HG03066 (cell line): ENCODE measurements around the gene EXOC3L1.
A peak's percentile ranks its signal among the peaks of the same experiment; 100 is the strongest.

Source experiments
- ATAC-seq: cut with Tn5 transposase; IDR thresholded peaks from one replicate; pipeline ENCODE4 v1.9.1; 2021; ENCODE audit warnings: low read depth; ENCODE audit not compliant: unreplicated experiment

EXOC3L1 gene

DNA sequence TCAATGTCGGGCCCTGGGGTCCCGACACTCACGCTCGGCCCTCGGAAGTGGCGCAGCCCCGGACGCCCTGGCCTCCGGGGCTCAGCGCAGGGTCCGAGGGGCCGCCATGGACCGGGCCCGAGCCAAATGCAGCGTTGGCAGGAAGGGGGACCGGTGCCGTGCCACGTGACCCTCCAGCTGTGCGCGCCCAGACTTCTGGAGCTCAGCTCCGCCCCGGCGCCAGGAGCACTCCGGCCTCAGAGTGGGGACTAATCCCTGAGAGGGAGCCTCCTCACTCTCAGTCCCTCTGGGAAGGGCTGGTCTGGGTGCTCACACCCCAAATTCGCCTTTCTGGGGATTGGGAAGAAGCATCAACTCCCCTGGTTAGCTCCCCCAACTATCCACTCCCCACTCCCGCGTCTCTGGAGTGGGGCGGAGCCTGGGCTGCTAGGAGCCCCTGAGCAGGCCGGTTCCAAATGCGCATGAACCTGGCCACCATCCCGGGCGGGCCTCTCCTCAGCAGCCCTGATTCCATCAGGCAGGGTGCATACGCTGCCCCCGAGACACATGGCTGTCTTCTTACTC, 39.0 kb downstream of the EXOC3L1 start, which contains the start of gene B3GNT9:
B3GNT9 (minus strand) TSS at position 166 of the 564 bp plus-strand sequence. CDS start 513 bp downstream, outside the sequence.
- peak; percentile 60 for ATAC-seq

DNA sequence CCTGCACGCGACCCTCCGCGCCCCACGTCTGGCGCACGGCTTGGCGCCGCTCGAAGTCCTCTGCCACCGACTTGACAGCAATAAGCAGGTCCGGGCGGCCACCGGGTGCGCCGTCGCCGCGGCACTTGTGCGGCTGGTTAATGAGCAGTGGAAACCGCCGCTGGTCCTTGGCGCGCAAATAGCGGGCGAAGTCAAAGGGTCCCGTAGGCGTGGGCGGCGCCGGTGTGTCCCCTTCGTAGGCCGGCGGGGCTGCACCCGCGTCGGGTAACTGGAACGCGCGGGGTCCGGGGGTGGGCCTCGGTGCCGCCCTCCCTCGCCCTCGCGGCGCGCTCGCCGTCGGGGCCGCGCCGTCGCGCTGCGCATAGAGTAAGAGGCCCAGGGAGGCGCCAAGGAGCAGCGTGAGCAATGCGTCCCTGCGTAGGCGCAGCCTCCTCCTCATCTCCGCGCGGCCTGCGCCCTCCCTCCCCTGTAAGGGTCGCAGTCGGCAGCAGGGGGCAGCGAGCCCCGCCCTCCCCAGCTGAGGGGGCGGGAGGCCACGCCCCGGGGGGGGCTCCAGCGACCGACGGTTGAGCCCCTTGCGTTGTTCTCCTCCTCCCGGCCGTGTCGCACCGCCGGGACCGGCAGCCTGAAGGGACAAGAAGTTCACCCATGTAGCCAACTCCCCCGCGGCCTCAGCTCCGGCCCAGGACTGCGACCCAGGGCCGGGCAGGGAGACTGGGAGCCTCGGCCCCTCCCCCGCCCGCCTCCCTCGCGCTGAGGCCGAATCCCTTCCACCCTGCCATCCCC, 39.7 kb downstream of the EXOC3L1 start:
- ATAC-seq: peak; percentile 35

DNA sequence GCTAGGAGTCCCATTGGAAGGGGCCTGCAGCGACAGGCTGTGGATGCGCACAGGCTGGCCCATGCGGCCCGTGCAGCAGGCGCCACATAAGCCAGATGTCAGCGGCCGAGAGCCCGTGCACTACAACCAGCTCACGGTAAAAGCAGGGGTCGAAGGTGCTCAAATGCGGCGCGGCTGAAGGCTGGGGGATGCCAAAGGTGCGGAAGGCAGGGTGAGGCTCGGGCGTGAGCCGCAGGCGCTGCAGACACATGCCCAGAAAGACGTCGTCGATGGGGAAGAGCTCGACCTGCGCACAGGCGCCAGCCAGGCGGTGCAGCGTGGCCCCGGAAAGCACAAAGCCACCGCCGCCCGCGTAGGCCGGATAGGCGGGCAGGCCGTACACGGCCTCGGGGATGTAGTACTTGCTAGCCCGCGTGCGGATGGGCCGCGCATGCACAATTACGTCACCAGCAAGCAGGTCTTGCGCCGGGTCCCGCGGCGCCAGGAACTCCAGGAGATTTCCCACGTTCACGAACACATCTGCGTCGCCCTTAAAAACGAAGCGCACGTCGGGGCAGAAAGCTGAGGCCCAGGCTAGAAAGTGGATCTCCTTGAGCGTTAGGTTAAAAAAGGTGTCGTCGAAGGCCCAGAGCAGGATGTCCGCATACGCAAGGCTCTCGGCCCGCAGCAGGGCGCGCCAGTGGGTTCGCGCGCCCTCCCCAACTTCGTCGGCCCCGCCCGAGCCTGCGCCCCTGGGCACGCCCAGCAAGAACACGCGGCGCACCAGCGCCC, 40.5 kb downstream of the EXOC3L1 start:
- no peak for ATAC-seq

DNA sequence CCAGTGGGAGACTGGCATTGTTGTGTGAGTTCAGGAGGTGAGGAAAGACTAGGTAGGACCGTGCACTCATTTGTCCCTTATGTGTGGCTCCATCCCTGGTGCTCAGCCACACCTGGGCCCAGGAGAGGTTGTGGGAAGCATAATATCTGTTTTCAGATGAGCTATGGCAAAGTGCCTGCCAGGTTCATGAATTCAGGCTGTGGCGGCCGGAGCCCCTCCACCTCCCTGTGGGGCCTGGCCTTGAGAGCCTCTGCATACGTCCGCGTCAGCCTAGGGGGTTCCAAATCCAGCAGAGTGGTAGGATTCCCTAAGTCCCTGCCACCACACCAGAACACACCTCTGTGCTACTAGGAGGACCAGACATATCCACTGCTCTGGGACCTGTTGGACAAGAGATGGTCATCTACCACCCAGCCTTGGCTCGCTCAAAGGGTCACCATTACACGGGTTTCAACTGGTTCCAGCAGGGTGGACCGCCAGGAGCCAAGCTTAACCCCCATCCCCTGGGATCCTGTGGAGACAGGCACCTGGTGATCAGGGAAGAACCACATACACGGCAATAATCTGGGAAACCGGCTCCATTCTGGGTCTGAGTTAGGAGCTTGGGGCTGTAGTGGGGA, 41.2 kb downstream of the EXOC3L1 start:
- no peak for ATAC-seq

DNA sequence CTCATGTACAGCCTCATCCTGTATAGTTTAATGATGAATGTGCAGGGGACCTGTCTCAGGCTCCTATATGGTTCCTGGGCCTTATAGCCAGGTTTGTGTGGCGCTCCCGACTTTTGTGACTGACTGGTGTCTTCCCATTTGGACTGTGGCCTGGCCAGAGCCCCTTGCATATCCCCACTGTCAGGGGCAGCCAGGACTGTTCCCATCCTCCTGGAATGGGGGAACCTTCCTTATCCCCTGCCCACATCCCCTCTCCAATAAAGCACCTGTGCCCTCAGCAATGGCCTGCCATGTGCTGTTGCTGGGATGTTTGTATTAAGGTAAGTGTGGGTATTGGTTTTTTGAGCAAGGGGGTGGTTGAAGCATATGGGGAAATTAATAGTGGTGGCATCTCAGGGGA, 41.7 kb downstream of the EXOC3L1 start:
- no peak for ATAC-seq

DNA sequence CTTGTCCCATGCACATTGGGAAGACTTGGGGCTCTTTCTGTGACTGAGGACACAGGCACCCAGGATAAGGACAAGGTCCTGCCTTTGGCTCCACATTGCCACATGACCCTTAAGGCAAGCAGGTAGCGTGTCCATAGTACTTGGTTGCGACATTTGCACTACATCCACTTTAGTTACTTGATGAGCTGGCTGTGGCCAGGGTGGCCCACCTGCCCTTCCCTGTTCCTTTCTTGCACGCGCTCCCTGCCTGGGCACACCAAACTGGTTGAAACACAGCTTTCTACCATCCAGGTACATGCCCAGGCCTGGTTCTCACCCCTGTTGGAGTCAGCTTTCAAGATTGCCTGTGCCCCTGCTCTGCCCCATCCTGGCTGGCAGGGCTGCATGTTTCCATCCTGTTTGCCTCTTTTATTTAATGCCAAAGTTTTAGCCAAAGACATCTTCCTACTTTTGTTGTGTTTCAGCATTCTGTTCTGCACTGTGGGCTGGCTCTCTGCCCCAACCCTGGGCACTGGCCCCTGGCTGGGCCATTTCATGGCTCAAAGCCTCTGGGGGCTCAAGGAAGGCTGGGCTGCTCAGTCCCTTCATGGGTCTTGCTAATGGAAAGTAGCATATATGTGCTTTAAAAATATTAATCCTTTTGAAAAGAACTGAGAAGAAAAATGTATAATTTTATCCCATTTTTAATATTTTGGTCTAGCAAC, 42.3 kb downstream of the EXOC3L1 start:
- ATAC-seq: no peak

DNA sequence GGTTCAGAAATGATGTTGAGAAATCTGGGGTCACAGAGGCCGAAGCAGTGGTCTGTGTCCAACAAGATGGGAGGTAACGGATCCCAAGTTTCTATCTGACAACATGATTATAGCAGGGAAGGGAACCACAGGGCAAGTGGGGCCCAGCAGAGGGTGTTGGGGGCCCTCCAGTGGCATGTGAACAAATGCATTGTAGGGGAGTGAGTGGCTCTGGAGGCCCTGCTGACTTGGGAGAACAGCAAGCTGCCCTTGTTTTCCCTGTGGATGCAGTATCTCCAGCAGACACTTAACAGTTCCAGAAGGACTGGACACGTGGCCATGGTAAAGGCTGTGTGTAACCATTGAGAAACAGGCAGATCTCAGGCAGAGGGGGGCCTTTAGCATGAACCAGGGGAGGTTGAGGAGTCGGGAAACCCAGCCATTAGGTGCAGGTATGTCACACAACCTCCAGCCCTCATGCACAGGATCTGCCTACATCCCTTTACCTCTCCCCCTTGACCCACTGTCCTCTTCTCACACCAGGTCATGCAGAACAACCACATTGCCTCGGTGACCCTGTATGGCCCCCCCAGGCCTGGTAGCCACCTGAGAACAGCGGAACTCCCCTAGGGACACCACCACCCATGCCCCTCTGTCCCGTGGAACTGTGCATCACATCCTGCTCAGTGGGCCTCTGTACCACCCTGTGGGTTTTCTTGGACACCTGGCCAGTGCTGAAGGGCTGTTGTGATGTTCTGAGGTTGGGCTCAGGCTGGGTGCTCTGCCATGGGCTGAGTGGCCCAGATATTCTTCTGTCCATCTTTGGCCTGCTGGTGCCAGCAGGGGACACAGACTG, 43.2 kb downstream of the EXOC3L1 start:
- ATAC-seq: no peak

DNA sequence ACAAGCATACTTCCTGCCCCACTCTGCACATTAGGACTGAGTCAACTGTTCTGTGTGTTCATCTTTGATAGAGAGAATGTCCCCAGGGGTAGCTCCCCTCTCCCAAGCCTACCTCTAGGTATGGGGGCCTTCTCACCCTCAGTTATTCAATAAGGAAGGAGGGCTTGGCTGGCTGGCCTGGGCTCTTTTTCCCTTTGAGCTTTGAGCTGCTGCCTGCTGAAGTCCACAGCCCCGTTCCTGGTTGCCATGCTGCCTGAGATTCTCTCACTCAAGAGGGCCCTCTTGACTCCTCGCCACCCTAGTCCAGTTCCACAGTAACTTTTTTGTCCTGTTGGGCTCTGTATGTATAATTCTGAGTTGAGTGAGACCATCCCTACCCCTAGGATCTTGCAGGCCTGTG, 44.2 kb downstream of the EXOC3L1 start:
- ATAC-seq: no peak

DNA sequence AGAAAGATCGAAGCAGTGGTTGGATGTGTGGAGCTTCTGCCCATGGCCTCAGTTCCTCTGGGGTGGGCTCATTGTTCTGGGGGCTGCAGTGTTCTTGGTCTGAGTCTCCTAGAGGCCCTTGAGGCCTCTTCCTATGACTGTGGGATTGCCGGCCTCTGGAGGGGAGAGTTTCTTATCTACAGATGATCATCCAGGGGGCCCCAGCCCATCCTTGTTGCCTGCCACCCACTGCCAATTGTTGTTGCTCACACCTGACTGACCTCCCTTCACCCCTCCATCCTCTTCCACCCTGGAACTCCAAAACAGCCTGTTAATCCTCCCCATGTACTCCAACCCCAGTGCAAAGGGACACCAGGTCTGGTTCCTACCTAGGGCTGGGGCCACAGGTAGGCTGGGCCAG, 45.0 kb downstream of the EXOC3L1 start:
- ATAC-seq: no peak

DNA sequence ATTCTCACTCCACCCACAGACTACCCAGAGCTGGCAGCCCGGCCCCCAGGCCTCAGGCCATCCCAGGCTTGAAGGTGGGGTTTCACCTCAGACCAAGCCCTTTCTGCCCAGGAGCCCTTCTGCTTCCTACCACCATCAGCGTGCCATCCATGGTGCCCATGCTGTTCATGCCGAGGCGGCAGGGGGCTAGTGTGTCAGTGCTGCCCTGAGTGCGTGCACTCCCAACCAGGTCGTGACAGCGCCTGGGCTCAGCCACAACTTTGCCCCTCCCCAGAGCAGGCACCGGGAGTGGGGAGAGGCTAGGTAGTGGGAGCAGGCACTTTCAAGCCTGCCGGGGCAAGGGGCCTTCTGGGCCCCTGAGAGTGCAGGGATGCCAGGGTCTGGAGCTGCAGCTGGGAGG, 47.6 kb downstream of the EXOC3L1 start:
- ATAC-seq: no peak

DNA sequence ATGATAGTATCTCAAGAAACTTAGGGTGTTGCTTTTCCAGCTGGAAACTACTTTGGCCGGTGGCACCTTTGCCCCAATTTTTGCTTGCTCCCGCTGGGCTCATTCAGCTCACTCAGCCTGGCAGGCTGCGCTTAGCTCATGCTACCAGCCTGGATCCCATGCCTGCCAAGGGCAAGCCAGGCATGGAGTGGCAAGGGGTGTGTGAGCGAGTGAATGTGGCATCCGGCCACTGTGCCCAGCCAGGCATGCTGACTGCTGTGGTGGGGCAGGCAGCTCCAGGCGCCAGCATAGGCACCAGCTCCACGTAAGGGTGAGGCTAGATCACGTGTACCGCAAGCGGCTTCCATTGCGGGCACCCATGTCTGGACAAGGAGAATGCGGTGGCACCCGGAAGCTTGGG, 48.5 kb downstream of the EXOC3L1 start:
- no peak for ATAC-seq

DNA sequence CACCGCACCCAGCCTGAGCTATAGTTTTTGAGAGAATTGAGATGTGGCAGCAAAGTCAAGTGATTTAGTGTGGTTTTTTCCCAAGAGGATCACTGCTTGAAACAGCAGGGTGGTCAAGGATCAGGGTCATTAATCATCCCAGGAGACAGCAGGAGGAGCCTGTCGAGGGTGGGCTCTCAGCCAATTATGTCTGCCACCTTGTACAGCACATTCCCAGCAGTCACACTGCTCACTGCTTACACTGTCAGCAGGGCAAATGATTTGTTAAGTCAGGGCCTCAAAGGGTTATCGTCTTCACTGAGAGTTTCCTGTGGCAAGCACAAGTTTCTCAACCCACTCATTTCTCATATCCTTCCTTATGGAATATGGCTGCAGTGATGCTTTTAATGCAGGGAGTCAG, 52.3 kb downstream of the EXOC3L1 start:
- ATAC-seq: no peak
